ENCODE data around the gene KDM1A.

Gene KDM1A

DNA sequence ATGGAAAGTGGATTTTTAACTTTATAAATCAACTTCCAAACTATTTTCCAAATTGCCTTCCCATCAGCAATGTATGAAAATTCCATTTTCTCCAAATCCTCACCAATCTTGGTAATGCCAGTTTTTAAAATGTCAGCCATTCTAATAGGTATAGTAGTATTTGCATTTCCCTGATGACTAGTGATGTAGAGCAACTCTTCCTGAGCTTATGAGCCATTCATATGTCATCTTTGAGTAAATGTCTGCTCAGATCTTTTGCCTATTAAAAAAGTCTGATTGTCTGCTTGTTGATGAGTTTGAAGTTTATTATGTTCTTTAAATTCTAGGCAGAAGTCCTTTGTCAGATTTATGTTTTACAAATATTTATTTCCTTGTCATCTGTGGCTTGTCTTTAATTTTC is 54.7 kb downstream of the KDM1A start:
- no peak overlapping the region for H3K4me3 ChIP-seq (replicated peaks; ENCODE audit: low read depth, low read length)
- TF ChIP-seq, protein P1, sequence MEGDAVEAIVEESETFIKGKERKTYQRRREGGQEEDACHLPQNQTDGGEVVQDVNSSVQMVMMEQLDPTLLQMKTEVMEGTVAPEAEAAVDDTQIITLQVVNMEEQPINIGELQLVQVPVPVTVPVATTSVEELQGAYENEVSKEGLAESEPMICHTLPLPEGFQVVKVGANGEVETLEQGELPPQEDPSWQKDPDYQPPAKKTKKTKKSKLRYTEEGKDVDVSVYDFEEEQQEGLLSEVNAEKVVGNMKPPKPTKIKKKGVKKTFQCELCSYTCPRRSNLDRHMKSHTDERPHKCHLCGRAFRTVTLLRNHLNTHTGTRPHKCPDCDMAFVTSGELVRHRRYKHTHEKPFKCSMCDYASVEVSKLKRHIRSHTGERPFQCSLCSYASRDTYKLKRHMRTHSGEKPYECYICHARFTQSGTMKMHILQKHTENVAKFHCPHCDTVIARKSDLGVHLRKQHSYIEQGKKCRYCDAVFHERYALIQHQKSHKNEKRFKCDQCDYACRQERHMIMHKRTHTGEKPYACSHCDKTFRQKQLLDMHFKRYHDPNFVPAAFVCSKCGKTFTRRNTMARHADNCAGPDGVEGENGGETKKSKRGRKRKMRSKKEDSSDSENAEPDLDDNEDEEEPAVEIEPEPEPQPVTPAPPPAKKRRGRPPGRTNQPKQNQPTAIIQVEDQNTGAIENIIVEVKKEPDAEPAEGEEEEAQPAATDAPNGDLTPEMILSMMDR (IDR thresholded peaks at IDR 0.05; ENCODE audit: low read depth, low read length, missing control alignments): no peak
- DNase-seq (ENCODE audit: extremely low read depth, low read depth): no peak

DNA sequence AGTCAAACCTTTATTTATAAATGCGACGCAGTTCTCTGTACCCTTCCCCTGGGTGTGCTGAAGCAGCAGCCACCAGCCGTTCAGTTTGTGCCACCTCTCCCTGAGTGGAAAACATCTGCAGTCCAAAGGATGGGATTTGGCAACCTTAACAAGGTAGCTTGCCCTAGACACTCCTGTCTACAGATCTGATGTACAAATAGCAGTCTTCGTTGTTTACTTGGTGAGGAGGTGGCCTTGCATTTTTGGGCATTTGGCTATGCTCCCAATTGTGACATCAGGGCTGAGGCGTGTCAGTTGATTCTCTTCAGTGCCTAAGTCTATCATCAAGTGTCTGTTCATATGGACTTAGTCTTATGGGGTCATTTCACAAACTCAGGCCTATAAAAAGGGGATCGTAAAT is 59.8 kb downstream of the KDM1A start:
- no peak for DNase-seq (ENCODE audit: extremely low read depth, low read depth)
- TF ChIP-seq, protein P1 (IDR thresholded peaks at IDR 0.05; ENCODE audit: low read depth, low read length, missing control alignments): no peak
- H3K4me3 ChIP-seq (replicated peaks; ENCODE audit: low read depth, low read length): no peak overlapping the region

DNA sequence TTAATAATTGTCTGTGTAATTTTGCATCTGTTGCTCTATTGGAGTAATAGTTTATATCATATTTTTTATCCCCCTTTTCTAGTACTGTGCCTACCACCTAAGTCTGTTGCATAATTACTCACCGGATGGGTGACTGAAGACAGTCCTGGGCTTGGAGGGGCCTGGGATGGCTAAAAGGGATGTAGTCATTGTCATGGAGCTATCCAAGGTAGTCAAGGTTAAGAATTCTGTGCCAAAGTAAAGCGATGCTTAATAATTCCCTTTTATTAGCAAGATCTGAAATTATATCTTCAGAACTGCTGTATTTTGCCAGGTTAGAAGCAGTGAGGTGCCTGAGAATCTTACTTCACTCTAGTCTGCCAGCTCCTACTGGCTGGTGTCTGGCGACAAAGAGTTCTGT is 61.6 kb downstream of the KDM1A start:
- no peak for DNase-seq (ENCODE audit: extremely low read depth, low read depth)
- TF ChIP-seq, protein P1 (IDR thresholded peaks at IDR 0.05; ENCODE audit: low read depth, low read length, missing control alignments): no peak
- no peak overlapping the region for H3K4me3 ChIP-seq (replicated peaks; ENCODE audit: low read depth, low read length)

DNA sequence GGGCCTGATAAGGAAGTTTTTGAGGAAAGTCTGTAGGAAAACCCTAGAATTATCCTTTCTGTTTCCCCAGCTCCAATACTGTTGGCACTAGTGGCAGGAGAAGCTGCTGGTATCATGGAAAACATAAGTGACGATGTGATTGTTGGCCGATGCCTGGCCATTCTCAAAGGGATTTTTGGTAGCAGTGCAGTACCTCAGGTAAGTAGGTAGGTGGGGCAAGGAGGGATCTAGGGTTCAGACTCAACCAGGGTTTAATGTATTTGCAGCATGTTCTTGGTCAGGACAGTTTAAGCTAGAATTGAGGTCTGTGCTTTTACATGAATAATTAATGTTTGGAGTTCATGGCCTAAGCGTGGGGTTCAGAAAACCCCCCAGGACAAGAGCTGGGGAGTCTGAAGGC is 62.1 kb downstream of the KDM1A start:
- no peak for DNase-seq (ENCODE audit: extremely low read depth, low read depth)
- H3K4me3 ChIP-seq (replicated peaks; ENCODE audit: low read depth, low read length): no peak overlapping the region
- TF ChIP-seq, protein P1 (IDR thresholded peaks at IDR 0.05; ENCODE audit: low read depth, low read length, missing control alignments): no peak

DNA sequence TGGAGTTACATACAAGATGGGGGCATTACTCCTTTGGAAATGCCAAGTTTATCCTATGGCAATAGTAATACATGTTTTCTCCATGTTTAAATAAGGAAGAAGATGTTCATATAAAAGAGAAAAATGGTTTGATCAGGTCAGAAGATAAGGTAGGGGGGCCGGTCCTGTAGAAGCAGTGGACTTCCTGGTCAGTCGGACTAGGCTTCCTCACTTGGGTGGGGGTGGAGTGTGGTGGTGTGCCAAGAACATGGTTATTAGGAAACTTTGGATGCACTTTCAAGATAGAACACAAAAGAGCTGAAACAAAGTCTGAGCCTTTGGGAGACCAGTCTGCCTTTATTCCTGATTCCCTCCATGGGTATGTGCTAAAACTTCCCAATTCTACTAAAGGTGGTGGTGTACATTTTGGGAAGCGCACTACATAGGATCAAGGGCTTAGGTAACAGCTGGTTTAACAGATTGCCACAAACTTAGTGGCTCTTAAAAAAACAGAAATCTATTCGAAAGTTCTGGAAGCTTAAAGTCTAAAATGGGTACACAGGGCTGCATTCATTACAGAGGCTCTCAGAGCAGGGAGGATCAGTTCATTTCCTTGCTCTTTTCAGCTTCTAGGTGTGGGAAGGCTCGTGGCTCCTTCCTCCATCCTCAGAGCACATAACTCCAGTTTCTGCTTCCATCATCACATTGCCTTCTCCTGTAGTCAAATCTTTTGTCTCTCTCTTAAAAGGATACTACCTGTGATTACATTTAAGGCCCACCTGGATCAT is 64.6 kb downstream of the KDM1A start:
- no peak overlapping the region for H3K4me3 ChIP-seq (replicated peaks; ENCODE audit: low read depth, low read length)
- DNase-seq (ENCODE audit: extremely low read depth, low read depth): no peak
- TF ChIP-seq, protein P1 (IDR thresholded peaks at IDR 0.05; ENCODE audit: low read depth, low read length, missing control alignments): no peak

DNA sequence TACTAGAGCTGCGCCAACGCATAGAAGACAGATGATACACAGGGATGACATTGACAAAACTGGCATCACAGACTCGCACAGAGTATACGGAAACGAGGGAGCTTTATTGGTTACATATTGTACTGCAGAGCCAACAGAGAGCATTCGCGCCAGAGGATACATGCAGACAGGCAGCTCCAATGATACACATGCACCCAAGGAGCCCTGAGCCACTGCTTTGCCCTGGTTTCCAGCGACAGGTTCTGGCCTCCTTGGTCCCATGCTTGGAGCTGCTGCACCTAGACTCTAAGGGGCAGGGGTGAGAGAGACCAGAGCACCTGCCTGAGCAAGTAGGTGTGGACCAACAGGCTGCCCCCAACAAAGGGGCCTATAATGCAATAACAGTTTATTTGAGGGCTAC is 65.6 kb downstream of the KDM1A start:
- no peak for DNase-seq (ENCODE audit: extremely low read depth, low read depth)
- TF ChIP-seq, protein P1 (IDR thresholded peaks at IDR 0.05; ENCODE audit: low read depth, low read length, missing control alignments): no peak
- H3K4me3 ChIP-seq (replicated peaks; ENCODE audit: low read depth, low read length): no peak overlapping the region

DNA sequence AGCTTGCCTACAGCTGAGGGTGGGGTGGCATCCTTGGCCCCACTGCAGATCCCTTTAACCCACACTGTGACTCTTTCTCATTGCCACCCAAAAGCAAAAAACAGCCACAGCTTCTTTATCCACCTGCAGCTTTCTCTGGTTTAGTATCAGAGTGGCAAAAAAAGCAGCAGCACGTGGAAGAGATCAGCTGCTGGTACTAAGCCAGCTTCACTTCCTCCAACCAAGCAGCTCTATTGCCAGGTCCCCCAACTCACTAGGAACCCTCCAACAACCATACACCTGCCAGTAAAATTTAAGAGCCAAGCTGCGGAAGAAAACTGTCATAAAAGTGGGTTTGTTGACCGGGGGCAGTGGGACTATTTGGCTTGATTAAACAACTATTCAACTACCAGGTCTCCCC is 66.4 kb downstream of the KDM1A start:
- H3K4me3 ChIP-seq (replicated peaks; ENCODE audit: low read depth, low read length): no peak overlapping the region
- TF ChIP-seq, protein P1 (IDR thresholded peaks at IDR 0.05; ENCODE audit: low read depth, low read length, missing control alignments): no peak
- DNase-seq (ENCODE audit: extremely low read depth, low read depth): no peak

Data from HFF-Myc (cell line).